ENCODE data around the gene LYG2.

DNA sequence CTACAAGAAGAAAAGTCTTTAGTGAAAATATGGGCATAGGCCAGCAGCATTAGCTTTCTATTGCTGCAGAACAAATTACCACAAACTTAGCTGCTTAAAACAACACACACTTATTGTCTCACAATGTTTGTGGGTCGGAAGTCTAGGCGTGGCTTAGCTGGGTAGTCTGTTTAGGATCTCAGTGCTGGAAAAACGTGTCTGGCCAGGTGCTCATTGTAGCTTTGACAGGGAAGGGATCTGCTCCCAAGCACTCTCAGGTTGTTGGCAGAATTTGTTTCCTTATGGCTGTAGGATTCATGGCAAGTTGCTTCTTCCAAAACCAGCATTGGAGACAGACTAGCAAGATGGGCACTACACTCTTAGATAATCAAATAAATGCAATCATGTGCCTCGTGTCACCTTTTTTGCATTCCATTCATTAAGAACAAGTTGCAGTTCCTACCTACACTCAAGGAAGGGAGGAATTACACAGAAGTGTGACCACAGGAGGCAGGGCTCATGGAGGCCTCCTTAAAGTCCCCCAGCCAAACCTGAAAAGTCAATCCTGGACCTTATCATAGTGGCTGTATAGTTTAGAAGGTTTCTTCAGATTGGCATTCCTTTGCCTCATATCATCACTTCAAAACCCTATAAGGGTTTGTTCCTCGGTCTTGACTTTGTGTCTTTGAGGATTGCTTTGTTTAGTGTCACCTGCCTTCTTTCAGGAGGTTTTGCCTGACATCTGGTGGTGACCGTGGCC is 57.2 kb downstream of the LYG2 start:
- no peak for TF ChIP-seq EZH2phosphoT487 (IDR thresholded peaks at IDR 0.05)
- TF ChIP-seq, protein P1, sequence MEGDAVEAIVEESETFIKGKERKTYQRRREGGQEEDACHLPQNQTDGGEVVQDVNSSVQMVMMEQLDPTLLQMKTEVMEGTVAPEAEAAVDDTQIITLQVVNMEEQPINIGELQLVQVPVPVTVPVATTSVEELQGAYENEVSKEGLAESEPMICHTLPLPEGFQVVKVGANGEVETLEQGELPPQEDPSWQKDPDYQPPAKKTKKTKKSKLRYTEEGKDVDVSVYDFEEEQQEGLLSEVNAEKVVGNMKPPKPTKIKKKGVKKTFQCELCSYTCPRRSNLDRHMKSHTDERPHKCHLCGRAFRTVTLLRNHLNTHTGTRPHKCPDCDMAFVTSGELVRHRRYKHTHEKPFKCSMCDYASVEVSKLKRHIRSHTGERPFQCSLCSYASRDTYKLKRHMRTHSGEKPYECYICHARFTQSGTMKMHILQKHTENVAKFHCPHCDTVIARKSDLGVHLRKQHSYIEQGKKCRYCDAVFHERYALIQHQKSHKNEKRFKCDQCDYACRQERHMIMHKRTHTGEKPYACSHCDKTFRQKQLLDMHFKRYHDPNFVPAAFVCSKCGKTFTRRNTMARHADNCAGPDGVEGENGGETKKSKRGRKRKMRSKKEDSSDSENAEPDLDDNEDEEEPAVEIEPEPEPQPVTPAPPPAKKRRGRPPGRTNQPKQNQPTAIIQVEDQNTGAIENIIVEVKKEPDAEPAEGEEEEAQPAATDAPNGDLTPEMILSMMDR (IDR thresholded peaks at IDR 0.05): no peak
- TF ChIP-seq EZH2 (IDR thresholded peaks at IDR 0.05): no peak
